NCI-H128 (cell line): ENCODE data around the gene SH3TC1.

ENCODE experiments used
- DNase-seq: peaks from one replicate; lab custom pipeline; 2025; ENCODE audit not compliant: unreplicated experiment; lab: John Stamatoyannopoulos, UW

SH3TC1 gene

DNA sequence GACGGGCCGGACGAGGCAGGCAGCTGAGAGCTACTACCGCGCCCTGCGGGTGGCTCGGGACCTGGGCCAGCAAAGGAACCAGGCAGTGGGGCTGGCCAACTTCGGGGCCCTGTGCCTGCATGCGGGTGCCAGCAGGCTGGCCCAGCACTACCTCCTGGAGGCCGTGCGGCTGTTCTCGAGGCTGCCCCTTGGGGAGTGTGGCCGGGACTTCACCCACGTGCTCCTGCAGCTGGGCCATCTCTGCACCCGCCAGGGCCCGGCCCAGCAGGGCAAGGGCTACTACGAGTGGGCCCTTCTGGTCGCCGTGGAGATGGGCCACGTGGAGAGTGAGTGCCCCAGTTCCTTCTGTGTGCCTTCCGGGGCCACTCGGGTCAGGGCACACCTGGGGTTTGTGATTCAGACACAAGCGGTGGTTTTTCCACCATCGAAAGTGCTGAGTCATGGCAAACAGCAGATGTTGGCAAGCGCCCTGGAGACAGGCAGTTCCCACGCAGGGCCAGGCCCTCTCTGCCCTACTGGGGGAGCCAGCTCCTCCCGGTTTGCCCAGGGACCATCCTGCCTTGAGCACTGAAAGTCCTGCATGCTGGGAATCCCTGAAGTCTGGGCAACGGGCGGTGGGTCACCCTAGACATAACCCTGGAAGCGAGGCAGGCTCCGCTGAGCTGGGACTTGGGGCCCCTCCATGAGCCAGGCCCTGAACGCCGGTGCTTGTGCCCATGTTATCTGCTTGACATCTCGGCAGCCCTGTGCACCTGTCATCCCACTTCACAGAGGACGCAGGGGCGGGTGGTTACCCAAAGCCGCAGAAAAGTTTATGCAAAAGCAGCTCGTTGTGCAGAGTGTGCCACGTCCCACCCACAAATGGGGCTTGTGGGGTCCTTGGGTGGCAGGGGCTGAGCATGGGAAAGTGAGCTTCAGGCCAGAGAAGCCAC is 29.5 kb downstream of the SH3TC1 start:
- no peak for DNase-seq

DNA sequence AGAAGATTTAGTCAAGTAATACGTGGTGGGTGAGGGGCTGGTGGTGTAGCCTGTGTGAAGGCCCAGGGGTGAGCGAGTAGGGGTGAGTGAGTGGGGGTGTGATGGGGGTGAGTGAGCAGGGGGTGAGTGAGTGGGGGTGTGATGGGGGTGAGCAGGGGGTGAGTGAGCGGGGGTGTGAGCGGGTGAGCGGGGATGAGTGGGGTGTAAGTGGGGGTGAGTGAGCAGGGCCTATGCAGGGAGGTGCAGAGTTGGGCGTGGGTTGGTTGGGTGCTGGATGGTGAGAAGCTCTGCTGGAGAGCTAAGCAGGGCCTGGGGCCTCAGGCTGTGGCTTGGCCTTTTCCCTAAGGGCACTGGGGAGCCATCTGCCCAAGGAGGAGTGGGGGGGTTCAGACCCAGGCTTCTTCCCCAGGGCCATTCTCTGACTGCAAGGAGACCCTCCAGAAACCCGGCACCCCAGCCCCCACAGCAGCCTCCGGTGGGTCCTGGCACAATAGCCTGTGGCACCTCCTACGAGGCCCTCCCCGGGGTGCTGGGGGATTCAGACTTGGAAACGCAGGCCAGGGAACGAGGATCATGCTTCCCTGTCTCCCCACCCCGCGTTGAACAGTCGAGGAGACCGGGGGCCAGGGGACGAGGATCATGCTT is 30.4 kb downstream of the SH3TC1 start:
- no peak for DNase-seq

DNA sequence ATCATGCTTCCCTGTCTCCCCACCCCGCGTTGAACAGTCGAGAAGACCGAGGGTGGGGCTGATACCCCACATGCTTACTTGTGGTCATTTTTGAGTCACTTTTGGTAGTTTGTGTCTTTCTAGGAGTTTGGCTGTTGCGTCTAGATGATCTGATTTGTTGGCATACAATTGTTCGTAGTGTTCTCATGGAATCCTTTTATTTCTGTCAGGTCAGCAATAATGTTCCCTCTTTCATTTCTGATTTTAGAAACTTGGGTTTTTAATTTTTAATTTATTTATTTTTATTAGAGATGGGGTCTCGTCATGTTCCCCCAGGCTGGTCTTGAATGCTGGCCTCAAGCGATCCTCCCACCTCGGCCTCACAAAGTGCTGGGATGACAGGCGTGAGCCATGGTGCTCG is 30.9 kb downstream of the SH3TC1 start:
- no peak for DNase-seq

DNA sequence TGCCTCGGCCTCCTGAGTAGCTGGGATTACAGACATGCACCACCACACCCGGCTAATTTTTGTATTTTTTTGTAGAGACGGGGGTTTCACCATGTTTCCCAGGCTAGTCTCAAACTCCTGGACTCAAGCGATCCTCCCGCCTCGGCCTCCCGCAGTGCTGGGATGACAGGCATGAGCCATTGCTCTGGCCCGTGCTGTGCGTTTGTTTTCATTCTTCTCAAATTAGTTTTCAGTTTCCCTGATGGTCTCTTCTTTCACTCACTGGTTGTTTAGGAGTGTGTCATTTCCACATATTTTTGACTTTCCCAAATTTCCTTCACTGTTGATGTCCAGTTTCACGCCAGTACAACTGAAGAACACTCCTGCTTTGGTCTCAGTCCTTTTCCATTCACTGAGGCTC is 31.8 kb downstream of the SH3TC1 start:
- no peak for DNase-seq

DNA sequence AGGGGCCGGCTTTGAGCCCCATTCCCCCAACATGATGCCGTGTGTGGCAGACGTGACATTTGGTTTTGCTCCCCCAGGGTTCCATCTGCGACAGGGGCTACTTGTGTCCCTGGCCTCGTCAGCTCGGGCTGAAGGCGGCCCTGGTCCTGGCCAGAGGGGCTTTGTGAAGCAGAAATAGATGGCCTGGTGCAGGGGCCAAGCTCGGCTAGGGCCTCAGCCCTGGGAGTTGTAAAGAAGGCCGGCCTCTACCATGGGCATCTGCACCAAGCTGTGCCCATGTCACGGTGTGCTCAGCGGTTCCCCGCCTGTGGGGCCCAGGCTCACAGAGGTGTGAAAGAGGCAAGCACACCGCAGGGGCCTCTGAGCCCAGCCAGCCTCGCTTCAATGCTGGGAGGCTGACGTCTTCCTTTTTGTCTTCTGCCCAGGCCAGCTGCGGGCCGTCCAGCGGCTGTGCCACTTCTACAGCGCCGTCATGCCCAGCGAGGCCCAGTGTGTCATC is 32.5 kb downstream of the SH3TC1 start:
- no peak for DNase-seq

DNA sequence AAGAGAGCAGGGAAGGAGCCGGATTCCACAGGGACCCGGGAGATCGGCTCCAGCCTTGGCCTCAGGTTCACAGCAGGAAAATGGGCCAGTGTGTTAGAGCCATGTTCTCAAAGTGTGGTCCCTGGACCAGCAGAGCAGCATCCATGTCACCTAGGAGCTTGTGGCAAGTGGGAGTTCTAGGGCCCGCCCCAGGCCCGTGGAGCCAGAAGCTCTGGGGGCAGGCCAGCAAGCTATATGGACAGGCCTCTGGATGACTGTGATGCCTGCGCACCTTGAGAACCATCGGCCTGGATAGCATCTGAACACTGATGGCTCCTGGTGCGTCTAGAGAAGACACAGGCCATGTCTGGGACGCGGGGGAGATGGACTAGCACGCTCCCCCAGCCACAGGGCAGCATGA is 33.7 kb downstream of the SH3TC1 start:
- DNase-seq = no peak

DNA sequence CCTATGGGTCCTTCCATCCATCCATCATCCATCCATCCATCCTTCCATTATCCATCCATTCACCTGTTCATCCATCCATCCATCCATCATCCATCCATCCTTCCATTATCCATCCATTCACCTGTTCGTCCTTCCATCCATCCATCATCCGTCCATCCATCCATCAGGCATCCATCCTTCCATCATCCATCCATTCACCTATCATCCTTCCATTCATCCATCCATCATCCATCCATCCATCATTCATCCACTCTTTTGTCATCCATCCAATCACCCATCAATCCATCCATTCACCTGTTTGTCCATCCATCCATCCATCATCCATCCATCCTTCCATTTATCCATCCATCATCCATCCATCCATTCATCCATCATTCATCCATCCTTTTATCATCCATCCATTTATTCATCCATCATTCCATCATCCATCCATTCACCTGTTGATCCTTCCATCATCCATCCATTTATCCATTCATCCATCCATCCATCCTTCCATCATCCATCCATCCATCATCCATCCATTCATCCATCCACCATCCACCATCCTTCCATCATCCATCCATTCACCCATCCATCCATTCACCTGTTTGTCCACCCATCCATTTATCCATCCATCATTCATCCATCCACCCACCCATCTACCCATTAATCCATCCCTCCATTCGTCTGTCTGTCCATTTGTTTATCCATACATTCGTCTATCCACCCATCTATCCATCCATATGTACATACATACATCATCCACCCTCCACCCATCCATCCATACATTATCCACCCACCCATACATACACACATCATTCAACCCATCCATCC is 34.8 kb downstream of the SH3TC1 start:
- DNase-seq = no peak

DNA sequence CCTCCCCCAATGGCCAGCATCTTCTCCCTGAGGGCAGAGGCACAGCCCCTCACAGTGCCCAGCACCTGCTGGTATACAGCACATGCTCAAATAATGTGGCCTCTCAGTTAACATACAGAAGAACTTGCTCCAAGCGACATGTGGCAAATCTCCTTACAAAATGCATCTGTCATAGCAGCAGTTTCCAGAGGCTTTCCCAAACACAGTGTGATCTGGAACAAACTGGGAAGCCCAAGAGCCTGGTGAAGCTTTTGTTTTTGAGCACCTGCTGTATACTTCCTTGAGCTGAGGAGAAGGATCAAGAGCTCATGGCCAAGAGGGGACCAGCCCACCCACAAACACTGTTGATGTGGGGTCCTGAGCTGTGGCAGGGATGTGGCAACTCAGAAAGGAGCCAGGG is 35.6 kb downstream of the SH3TC1 start:
- no peak for DNase-seq

DNA sequence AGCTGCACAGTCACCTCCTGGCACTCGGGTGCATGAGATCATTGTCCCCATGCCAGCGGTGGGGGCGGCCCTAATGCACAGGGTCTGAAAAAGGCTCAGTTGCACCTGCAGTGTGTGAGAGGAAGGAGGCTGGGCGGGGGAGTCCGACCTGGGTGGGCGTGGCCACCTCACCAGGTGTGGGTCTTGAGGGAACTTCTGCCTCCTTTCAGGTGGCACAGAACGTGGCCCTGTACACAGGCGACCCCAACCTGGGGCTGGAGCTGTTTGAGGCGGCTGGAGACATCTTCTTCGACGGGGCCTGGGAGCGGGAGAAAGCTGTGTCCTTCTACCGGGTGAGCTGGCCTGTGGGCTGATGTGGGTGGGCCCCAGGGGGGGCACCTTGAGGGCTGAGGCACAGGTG is 36.1 kb downstream of the SH3TC1 start:
- no peak for DNase-seq

DNA sequence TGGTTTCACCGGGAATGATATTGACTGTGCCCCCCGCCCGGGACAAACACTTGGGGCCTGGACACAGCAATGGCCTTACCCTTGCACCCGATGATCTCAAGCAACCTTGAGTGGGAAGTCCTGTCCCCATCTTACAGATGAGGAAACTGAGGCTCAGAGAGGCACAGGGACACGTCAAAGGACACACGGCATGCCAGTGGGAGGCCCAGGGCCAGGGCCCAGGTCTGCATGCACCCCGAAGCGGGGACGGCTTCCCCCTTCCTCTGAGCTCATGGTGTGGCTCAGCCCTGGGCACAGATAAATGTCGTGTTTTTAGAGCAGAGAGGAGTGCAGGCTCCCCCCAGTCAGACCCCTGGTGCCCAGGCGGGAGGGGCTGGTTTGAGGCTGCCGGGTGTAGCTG is 36.6 kb downstream of the SH3TC1 start:
- no peak for DNase-seq

DNA sequence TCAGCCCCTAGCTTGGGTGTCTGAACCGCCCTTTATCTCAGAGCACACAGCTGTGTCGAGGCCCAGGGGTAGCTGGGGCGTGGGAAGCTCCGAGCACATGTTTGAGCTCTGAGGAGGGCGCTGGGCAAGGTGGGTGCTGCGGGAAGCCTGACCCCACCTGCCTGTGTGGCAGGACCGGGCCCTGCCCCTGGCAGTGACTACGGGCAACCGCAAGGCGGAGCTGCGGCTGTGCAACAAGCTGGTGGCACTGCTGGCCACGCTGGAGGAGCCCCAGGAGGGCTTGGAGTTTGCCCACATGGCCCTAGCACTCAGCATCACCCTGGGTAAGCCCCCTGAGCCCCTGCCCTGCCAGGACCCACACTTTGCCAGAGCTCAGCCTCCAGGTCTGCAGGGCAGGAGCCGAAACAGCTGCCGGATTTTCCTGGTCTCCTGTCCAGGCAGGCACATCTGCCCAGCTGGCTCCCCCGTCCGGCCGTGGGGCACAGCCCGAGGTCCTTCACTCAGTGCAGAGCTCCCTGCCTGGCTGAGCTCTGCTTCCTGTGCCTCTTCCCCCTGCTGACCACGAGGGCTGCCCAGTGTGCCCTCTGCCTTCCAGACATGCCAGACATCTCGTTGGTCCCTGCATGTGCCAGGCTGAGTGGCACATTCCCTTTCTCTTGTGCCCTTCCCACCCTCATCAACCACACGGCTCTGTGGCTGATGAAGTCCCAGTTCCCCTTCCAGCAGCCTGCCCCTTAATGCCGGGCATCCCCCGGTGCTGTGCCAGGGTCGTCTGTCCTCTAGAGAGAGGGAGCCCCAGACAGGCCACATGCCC is 37.2 kb downstream of the SH3TC1 start:
- DNase-seq = no peak

DNA sequence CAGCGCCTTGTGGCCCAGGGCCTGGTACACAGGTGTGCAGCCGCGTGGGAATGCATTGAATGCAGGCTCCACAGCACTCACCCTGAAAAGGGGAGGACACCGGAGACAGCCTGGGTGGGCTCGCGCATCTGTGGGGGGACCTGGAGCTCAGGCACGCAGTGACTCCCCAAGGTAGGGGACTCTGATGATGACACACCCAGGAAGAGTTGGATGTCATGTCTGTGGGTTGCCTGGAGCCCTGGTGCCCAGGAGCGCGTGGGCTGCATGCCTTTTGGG is 37.8 kb downstream of the SH3TC1 start:
- DNase-seq = no peak

DNA sequence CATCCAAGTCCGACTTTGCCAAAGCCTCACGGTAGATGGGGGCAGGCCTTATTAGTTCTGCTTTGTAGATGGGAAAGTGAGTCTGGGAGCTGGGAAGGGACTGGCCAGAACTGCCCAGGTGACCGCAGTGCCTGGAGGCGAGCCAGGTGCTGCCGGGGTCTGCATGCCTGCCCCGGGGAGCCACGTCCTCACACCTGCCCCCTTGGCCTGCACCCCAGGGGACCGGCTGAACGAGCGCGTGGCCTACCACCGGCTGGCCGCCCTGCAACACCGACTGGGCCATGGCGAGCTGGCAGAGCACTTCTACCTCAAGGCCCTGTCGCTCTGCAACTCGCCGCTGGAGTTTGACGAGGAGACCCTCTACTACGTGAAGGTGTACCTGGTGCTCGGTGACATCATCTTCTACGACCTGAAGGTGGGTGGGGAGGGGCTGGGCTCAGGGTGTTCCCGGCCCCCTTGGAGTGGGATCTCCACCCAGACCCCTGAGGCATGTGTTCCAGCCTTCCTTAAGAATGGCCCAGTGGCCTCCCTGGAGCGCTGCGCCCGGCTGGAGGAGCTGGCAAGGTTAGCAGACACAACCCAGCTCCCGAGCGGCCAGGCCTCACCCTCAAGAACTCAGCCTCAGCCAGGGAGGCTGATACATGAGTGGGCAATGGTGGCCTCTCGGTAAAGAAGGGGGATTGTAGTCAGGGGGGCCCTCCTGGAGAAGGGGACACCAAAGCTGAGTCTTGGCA is 38.3 kb downstream of the SH3TC1 start:
- DNase-seq = no peak

DNA sequence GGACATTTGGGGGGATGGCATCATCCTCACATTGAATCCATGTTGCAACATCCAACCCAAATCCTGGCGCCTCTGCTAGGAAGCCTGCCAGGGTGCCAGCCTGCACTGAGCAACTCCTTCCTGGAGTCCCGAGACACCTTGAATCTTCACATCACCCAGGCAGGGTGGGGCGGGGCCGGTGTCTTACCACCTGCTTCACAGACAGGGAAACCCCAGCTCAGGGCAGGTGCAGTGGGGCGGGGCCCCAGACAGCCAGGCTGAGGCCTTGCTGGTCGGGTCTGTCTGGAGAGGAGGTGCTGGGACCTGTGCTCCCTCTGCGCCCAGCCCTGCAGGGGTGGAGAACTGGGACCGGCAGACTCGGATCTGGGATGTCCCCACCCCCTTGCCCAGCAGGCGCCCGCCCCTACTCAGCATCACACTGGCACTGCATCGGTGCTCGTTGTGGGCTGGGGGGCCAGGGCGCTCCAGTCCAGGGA is 39.0 kb downstream of the SH3TC1 start:
- DNase-seq = no peak

DNA sequence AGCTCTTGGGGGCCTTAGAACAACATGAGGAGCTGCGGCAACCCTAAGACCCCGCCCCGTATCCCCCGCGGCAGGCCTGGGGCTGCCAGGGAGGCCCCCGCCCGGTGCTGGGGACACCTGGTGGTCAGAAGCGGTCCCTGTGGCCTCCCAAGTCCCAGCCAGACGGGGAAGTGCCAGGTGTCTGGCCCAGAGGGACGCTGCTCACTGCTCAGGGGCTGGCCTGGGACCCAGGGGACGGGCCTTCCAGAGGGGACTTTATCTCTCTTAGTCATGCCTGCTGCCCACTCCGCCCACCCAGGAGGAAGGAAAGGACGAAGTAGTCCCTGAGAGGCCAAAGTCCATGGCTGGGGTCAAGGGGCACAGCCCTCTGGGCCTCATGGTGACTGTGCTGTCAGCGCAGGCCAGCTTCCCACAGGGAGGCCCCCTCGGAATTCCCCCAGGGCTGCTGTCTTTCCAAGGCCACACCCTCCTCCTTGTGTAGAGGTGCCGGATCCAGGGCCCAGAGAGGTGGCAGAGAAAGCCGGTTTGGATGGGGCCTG is 39.5 kb downstream of the SH3TC1 start:
- no peak for DNase-seq

DNA sequence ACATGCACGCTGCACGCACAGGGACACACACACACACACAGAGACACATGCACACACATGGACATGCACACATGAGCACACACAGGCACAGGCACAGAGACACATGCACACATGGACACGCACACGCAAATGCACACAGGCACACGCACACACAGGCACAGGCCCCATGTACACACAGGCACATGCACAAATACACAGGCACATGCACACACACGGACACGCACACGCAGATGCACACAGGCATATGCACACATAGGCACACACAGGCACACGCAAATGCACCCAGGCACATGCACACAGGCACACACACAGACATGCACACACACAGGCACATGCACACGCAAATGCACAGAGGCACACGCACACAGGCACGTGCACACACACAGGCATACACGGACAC is 40.1 kb downstream of the SH3TC1 start:
- no peak for DNase-seq

DNA sequence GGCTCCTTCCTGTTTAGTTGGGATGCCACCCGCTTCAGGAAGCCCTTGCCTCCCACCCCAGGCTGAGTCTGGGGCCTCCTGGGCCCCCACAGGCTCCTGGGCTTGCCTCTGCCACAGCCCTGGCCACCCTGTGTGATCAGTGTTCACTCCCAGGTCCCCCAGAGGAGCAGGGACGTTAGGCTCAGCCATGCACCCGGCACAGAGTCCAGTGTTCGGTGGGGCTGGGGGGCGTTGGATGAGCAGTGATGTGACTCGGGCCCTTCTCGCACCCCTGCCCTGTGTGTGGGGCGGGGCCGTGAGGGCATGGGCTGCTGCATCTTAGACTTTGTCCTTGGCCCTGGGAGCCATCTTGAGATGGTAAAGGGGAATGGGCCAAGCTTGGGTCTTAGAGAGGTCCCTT is 40.6 kb downstream of the SH3TC1 start:
- no peak for DNase-seq

DNA sequence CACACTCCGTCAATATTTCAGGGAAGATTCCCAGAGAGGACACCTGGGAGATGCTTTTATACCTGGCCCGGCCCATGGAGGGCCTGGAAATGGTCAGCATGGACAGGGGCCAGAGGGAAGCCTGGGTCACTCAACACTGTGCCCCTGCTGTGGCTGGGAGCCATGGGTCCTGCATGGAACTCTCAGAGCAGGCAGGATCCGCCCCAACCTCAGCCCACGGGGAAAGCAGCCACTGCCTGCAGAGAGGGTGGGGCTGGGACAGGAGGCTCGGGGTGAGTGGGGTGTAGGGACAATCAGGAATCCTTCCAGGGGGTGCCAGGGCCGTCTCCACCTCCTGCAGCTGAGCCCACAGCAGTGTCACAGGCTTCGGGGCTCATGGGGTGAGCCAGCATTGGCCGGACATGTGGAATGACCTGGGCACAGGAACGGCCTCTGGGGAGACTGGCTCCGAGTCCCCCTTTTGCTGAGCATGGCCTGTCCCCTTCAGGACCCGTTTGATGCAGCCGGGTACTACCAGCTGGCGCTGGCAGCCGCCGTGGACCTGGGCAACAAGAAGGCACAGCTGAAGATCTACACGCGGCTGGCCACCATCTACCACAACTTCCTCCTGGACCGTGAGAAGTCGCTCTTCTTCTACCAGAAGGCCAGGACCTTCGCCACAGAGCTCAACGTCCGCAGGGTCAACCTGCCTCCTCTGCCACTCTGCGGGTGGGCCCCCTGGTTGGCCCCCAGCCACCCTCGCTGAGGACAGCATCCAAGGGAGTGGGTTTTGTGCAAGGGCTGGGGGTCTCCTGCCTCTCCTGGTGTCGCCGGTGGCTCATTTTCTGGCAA is 41.3 kb downstream of the SH3TC1 start:
- DNase-seq = no peak

DNA sequence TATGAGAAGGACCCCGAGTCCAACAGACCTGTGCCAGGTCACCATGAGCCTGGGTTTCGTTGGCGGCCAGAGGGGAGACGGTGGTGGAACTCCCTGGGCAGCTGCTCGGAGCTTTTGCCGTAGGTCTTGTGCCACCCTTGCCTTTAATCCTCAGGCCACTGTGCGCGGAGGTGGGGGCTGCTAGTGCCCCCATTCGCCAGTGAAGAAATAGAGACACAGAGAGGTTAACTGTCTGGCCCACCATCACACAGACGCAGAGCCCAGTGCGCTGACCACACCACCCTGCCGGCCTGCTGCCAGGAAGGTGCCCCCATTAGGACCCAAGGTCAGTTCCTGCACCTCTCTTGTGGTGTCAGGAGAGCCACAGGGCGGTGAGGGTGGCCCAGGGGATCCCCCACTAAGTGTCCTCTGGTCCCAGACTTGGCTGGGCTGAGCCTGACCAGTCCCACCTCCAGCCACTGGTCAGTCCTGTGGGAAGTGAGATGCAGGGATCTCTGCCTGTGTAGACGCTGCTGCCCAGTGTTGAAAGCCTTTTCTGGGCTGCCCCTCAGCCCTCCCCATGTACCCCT is 42.2 kb downstream of the SH3TC1 start:
- no peak for DNase-seq
